Measurements from ENCODE around the gene PODN.

- TF ChIP-seq GATA3 (IDR thresholded peaks at IDR 0.05; ENCODE audit: low read depth, low read length), result no peak
- TF ChIP-seq GATA2 (IDR thresholded peaks at IDR 0.05; ENCODE audit: low read depth, low read length), result no peak
Observed at GRCh38 chr1:53071167-53071865, 9.3 kb downstream of the PODN start.

Measured in SH-SY5Y (cell line).